ENCODE results near the gene RALGAPA2. TPM values are rescaled to one million over a fixed set of nuclear protein-coding genes. Genes with fewer than 3 reads are reported as not detected.
A peak's percentile ranks its signal among the peaks of the same experiment; 100 is the strongest.

Gene RALGAPA2
- polyA plus RNA-seq, 1 donor: 33.1 TPM

DNA sequence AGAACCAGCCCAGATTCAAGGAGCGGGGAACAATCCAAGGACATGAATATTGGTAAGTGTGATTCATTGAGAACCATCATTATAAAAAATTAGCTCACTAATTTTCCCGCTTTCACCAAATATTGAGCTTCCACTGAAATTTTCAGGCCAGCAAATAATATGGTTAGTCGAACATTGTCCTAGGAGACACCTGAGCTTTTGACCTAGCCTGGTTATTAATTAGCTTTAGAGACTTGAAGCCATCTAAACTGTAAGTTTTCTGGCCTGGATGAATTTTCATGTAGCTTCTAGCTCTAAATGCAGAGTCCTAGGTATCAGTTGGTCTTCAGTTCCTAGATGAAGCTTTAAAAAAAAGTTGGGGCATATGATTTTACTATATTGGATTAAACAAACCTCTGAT, 17.1 kb upstream of the RALGAPA2 start:
- WGBS (ENCODE audit: insufficient coverage, low lambda C conversion rate): no CpG with 5 or more reads among the region's 3 CpGs
- Histone ChIP-seq H3K36me3 (ENCODE audit: control insufficient read depth, insufficient read depth, low read length) (no peaks in the 10 kb centered on the region), H3K9me3 (ENCODE audit: control insufficient read depth, low read depth, low read length) (no peaks in the 10 kb centered on the region), H3K27ac (ENCODE audit: low read length) (no peak overlapping the region), H3K4me1 (ENCODE audit: control insufficient read depth, insufficient read depth, low read length) (no peaks in the 10 kb centered on the region), H3K27me3 (ENCODE audit: control insufficient read depth, insufficient read depth, low read length) (peaks cover 2% of the 10 kb centered on the region), H3K4me3 (ENCODE audit: low read length) (no peak overlapping the region)
- no peak for DNase-seq

GRCh38 chr20:20721489-20721888, 9.0 kb upstream of the RALGAPA2 start:
- WGBS (ENCODE audit: insufficient coverage, low lambda C conversion rate): 95% methylated on average over 3 of the region's 4 CpGs
- no peak for DNase-seq
- H3K9me3 ChIP-seq (ENCODE audit: control insufficient read depth, low read depth, low read length): no peaks in the 10 kb centered on the region
- H3K27ac ChIP-seq (ENCODE audit: low read length): no peak overlapping the region
- H3K4me1 ChIP-seq (ENCODE audit: control insufficient read depth, insufficient read depth, low read length): no peaks in the 10 kb centered on the region
- no peaks in the 10 kb centered on the region for H3K36me3 ChIP-seq (ENCODE audit: control insufficient read depth, insufficient read depth, low read length)
- no peak overlapping the region for H3K4me3 ChIP-seq (ENCODE audit: low read length)
- H3K27me3 ChIP-seq (ENCODE audit: control insufficient read depth, insufficient read depth, low read length): peaks cover 2% of the 10 kb centered on the region

GRCh38 chr20:20720158-20720557, 7.7 kb upstream of the RALGAPA2 start:
- Histone ChIP-seq H3K9me3 (ENCODE audit: control insufficient read depth, low read depth, low read length) (no peaks in the 10 kb centered on the region), H3K27ac (ENCODE audit: low read length) (no peak overlapping the region)

GRCh38 chr20:20719411-20719810, 7.0 kb upstream of the RALGAPA2 start:
- Histone ChIP-seq H3K27me3 (ENCODE audit: control insufficient read depth, insufficient read depth, low read length) (no peaks in the 10 kb centered on the region), H3K4me3 (ENCODE audit: low read length) (no peak overlapping the region), H3K27ac (ENCODE audit: low read length) (no peak overlapping the region), H3K4me1 (ENCODE audit: control insufficient read depth, insufficient read depth, low read length) (no peaks in the 10 kb centered on the region), H3K9me3 (ENCODE audit: control insufficient read depth, low read depth, low read length) (no peaks in the 10 kb centered on the region), H3K36me3 (ENCODE audit: control insufficient read depth, insufficient read depth, low read length) (no peaks in the 10 kb centered on the region)
- no peak for DNase-seq

More at GRCh38 chr20:20720158-20720557, 7.7 kb upstream of the RALGAPA2 start:
- no peaks in the 10 kb centered on the region for H3K36me3 ChIP-seq (ENCODE audit: control insufficient read depth, insufficient read depth, low read length)
- WGBS (ENCODE audit: insufficient coverage, low lambda C conversion rate): no CpG with 5 or more reads among the region's 1 CpG
- no peak overlapping the region for H3K4me3 ChIP-seq (ENCODE audit: low read length)
- peaks cover 2% of the 10 kb centered on the region for H3K27me3 ChIP-seq (ENCODE audit: control insufficient read depth, insufficient read depth, low read length)
- no peak for DNase-seq
- no peaks in the 10 kb centered on the region for H3K4me1 ChIP-seq (ENCODE audit: control insufficient read depth, insufficient read depth, low read length)

DNA sequence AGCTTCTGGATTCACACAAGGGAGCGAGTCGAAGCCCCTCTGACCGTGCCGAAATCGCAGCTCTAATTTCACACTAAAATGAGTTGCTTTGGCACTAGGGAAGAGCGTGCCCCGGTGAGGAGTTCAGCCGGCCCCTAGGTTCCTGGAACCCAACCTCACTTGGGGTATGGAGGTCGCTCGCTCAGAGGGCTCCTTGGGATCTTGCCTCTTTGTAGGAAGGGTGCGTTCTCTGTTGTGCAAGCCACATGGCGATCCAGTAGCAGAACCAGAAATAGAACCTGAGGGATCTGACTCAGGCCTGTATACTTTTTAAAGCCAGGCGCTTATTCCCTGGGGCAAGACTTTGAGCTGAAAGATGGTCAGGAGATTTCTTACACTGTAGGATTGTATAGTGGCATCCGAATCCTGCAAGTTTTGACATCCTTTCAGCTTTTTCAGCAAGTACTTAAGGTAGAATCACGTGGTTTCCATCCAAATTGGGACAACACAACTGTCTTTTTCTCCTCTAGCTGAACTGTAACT, 861 bp upstream of the RALGAPA2 start:
- Histone ChIP-seq H3K27ac (ENCODE audit: low read length) (no peak overlapping the region), H3K36me3 (ENCODE audit: control insufficient read depth, insufficient read depth, low read length) (no peaks in the 10 kb centered on the region), H3K4me3 (ENCODE audit: low read length) (peak overlapping the region; percentile 56), H3K4me1 (ENCODE audit: control insufficient read depth, insufficient read depth, low read length) (peaks cover 9% of the 10 kb centered on the region), H3K9me3 (ENCODE audit: control insufficient read depth, low read depth, low read length) (no peaks in the 10 kb centered on the region), H3K27me3 (ENCODE audit: control insufficient read depth, insufficient read depth, low read length) (no peaks in the 10 kb centered on the region)
- DNase-seq: no peak
- 100% methylated on average over 1 of the region's 15 CpGs for WGBS (ENCODE audit: insufficient coverage, low lambda C conversion rate)

GRCh38 chr20:20712004-20712473, 405 bp downstream of the RALGAPA2 start:
- H3K27me3 ChIP-seq (ENCODE audit: control insufficient read depth, insufficient read depth, low read length): no peaks in the 10 kb centered on the region
- H3K9me3 ChIP-seq (ENCODE audit: control insufficient read depth, low read depth, low read length): no peaks in the 10 kb centered on the region
- no peaks in the 10 kb centered on the region for H3K36me3 ChIP-seq (ENCODE audit: control insufficient read depth, insufficient read depth, low read length)
- peaks cover 9% of the 10 kb centered on the region for H3K4me1 ChIP-seq (ENCODE audit: control insufficient read depth, insufficient read depth, low read length)
- DNase-seq: peak in 1 of 2 donors; percentile 31
- peak overlapping the region; percentile 66 for H3K4me3 ChIP-seq (ENCODE audit: low read length)
- WGBS (ENCODE audit: insufficient coverage, low lambda C conversion rate): no CpG with 5 or more reads among the region's 33 CpGs
- H3K27ac ChIP-seq (ENCODE audit: low read length): peak overlapping the region; percentile 93

DNA sequence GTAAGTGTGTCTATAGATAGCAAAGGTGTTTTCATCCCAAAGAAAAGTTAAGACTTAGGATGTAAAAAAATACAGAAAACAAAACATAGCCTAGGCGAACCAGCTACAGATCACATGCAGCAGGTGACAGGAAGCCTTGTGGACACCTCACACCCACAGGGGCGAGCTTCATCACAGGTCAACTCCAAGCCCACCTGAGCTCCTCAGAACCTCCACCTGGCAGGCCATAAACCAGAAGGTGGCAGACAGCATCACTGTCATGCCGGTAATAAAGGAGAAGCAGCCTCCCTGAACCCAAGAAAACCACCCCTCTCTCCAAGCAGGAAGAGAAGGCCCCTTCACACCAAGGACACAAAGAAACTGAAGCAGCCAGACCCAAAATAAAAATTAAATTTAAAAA, 1.0 kb downstream of the RALGAPA2 start:
- peak overlapping the region; percentile 66 for H3K4me3 ChIP-seq (ENCODE audit: low read length)
- no peaks in the 10 kb centered on the region for H3K36me3 ChIP-seq (ENCODE audit: control insufficient read depth, insufficient read depth, low read length)
- peak overlapping the region; percentile 93 for H3K27ac ChIP-seq (ENCODE audit: low read length)
- peaks cover 9% of the 10 kb centered on the region for H3K4me1 ChIP-seq (ENCODE audit: control insufficient read depth, insufficient read depth, low read length)
- H3K9me3 ChIP-seq (ENCODE audit: control insufficient read depth, low read depth, low read length): no peaks in the 10 kb centered on the region
- DNase-seq: peak; percentile 61 to 81
- WGBS (ENCODE audit: insufficient coverage, low lambda C conversion rate): no CpG with 5 or more reads among the region's 3 CpGs
- no peaks in the 10 kb centered on the region for H3K27me3 ChIP-seq (ENCODE audit: control insufficient read depth, insufficient read depth, low read length)

DNA sequence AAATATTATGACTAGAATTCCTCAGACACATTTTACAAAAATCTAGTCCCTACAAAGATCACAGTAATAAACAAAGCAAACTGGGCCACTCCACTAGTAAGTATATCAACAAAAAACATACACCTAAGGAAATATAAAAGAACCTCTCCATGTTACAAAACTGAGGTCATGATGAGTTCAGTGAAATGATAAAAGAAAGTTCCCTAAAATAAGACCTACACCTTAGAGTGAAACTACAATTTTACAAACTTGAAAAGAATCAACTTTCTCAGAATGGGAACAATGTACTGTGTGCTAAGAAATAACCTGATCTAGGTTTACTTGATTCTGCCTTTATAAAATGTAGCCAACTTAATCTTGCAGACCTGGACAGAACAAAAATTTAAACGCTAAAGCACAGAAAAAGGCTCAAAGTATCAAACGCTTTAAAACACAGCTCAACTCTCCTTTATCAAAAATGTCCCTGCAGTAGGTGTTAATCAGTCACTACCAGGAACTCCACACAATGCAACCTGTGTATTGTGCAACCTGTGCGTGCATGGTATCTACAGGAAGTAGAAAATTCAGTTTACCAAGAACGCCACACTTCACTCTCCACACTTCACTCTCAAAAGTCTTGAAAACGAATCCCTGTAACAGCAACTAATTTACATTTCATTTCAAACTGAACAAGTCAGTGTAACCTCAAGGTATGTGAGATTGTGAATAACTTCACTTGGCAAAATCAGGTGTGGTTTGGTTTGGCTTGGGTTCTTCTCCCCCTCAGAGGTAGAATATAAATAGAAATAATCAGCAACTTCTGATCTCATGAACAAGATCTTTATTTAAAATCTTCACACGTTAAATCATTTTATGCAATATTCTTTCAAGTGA, 1.8 kb downstream of the RALGAPA2 start:
- peaks cover 9% of the 10 kb centered on the region for H3K4me1 ChIP-seq (ENCODE audit: control insufficient read depth, insufficient read depth, low read length)
- peak; percentile 82 to 91 for DNase-seq

DNA sequence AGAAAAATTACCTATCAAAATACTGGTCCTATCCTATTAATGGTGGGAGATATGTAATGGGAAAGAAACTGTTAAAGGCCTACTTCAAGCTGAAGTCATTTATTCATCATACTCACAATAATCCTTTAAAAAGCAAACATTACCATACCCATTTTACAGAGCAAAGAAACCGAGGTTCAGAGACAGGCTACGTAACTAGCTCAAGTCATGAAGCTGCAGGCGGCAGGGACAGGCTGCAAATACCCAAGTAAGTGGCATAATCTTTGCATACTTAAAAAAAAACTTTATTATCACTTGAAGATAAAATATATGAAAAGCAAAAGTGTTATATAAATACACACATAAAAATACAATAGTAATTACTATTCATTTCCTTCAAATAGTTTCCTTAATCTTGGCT, 2.6 kb downstream of the RALGAPA2 start:
- Histone ChIP-seq H3K27me3 (ENCODE audit: control insufficient read depth, insufficient read depth, low read length) (no peaks in the 10 kb centered on the region), H3K27ac (ENCODE audit: low read length) (peak overlapping the region; percentile 93), H3K4me3 (ENCODE audit: low read length) (peak overlapping the region; percentile 20), H3K4me1 (ENCODE audit: control insufficient read depth, insufficient read depth, low read length) (peaks cover 9% of the 10 kb centered on the region), H3K36me3 (ENCODE audit: control insufficient read depth, insufficient read depth, low read length) (no peaks in the 10 kb centered on the region), H3K9me3 (ENCODE audit: control insufficient read depth, low read depth, low read length) (no peaks in the 10 kb centered on the region)
- no peak for DNase-seq
- WGBS (ENCODE audit: insufficient coverage, low lambda C conversion rate): no CpG with 5 or more reads among the region's 3 CpGs

More for the DNA sequence above, 1.8 kb downstream of the RALGAPA2 start:
- Histone ChIP-seq H3K36me3 (ENCODE audit: control insufficient read depth, insufficient read depth, low read length) (no peaks in the 10 kb centered on the region), H3K27me3 (ENCODE audit: control insufficient read depth, insufficient read depth, low read length) (no peaks in the 10 kb centered on the region), H3K4me3 (ENCODE audit: low read length) (peak overlapping the region; percentile 66), H3K27ac (ENCODE audit: low read length) (peak overlapping the region; percentile 93), H3K9me3 (ENCODE audit: control insufficient read depth, low read depth, low read length) (no peaks in the 10 kb centered on the region)
- WGBS (ENCODE audit: insufficient coverage, low lambda C conversion rate): 18% methylated on average over 3 of the region's 6 CpGs

DNA sequence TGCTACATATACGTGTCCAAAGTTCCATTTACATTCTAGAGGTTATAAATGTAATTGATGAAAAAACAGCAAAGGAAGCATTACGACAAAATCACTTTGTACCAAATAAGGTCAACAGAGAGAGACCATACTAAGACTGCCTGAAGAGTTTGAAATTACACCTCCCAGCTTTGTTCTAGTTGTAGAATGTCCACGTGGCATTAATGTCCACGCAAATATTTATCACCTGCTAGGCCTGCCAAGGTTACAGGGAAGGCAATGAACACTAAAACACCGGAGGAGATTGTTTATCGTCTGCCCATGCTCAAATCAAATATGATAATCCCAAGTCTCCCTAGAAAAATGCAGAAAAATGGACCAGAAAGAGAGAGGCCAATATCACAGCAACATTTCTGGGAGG, 6.2 kb downstream of the RALGAPA2 start:
- no peak overlapping the region for H3K4me3 ChIP-seq (ENCODE audit: low read length)

More for the DNA sequence above, 6.2 kb downstream of the RALGAPA2 start:
- Histone ChIP-seq H3K27ac (ENCODE audit: low read length) (no peak overlapping the region), H3K9me3 (ENCODE audit: control insufficient read depth, low read depth, low read length) (no peaks in the 10 kb centered on the region), H3K4me1 (ENCODE audit: control insufficient read depth, insufficient read depth, low read length) (peaks cover 9% of the 10 kb centered on the region), H3K27me3 (ENCODE audit: control insufficient read depth, insufficient read depth, low read length) (no peaks in the 10 kb centered on the region), H3K36me3 (ENCODE audit: control insufficient read depth, insufficient read depth, low read length) (no peaks in the 10 kb centered on the region)
- WGBS (ENCODE audit: insufficient coverage, low lambda C conversion rate): no CpG with 5 or more reads among the region's 6 CpGs
- no peak for DNase-seq
